GM12878 (cell line): ENCODE measurements around the gene SAPCD2. TPM values are rescaled to one million over a fixed set of nuclear protein-coding genes. Genes with fewer than 3 reads are reported as not detected.

Source experiments
- ATAC-seq: fragments of 200-7000 bp; cut with Tn5 transposase; 3 replicates; pipeline ENCODE4 v1.9.1; 2020; ENCODE audit warnings: mild to moderate bottlenecking, moderate library complexity
- BruUV-seq: library from RNA; stranded (reverse); fragments of 400-500 nt; replicated peaks from 2 replicates; lab custom pipeline; 2021; lab: Mats Ljungman, UMichigan
- CTCF ChIA-PET: fragments of 300-600 bp; sonication (Branson Sonifier 250); formaldehyde crosslinking; extraction: SDS; loops from one replicate; lab custom pipeline; 2021; ENCODE audit warnings: inconsistent platforms; lab: Yijun Ruan, JAX
- POLR2A ChIA-PET: fragments of 350-600 bp; formaldehyde crosslinking; extraction: SDS; loops from one replicate; lab custom pipeline; 2021; ENCODE audit warnings: inconsistent platforms; lab: Charles Lee
- RAD21 ChIA-PET: fragments of 300-600 bp; sonication (Branson Sonifier 250); formaldehyde crosslinking; loops from one replicate; lab custom pipeline; 2023; ENCODE audit warnings: antibody characterized with exemption; ENCODE audit not compliant: unreplicated experiment; lab: Charles Lee
- SMC1A ChIA-PET: fragments of 300-600 bp; sonication (Branson Sonifier 250); formaldehyde crosslinking; loops from one replicate; lab custom pipeline; 2023; ENCODE audit not compliant: unreplicated experiment, uncharacterized antibody; lab: Charles Lee
- DNase-seq: peaks from one replicate; pipeline ENCODE4 v3.0.0-alpha.2; 2011; ENCODE audit warnings: low read depth, low spot score
- FAIRE-seq: peaks from 3 replicates; lab custom pipeline; 2011; peaks lifted over from hg19 to GRCh38; lab: Jason Lieb, UNC
- H2AFZ ChIP-seq: 2 replicates; pipeline ENCODE4 v1.6.0; 2011; ENCODE audit warnings: low read depth, low read length, control low read depth; ENCODE audit not compliant: control insufficient read depth
- H3K27ac ChIP-seq: 2 replicates; pipeline ENCODE4 v1.5.1; 2011; ENCODE audit warnings: control low read depth; ENCODE audit not compliant: control insufficient read depth, insufficient read depth
- H3K27me3 ChIP-seq, 2 experiments: replicated peaks in 1 of 2; 2 replicates each; pipeline versions ENCODE4 v1.6.0 to v1.6.1; 2011; ENCODE audit warnings: low read length in 1 of 2; ENCODE audit not compliant: control insufficient read depth in 2 of 2, insufficient read depth in 2 of 2
- H3K36me3 ChIP-seq, 2 experiments: 2 replicates each; pipeline ENCODE4 v1.5.1; 2011; ENCODE audit warnings: low read length in 1 of 2; ENCODE audit not compliant: control insufficient read depth in 2 of 2, insufficient read depth in 2 of 2
- H3K4me1 ChIP-seq: 2 replicates; pipeline ENCODE4 v1.6.1; 2011; ENCODE audit warnings: mild to moderate bottlenecking, low read length, moderate library complexity, mixed read lengths; ENCODE audit not compliant: control insufficient read depth, insufficient read depth
- H3K4me2 ChIP-seq: 2 replicates; pipeline ENCODE4 v1.6.0; 2011; ENCODE audit warnings: control low read depth; ENCODE audit not compliant: control insufficient read depth, insufficient read depth
- H3K4me3 ChIP-seq: fragments of 200-600 bp; sonication (generic); 2 replicates; pipeline ENCODE4 v1.5.1; 2016
- H3K79me2 ChIP-seq: 2 replicates; pipeline ENCODE4 v1.6.0; 2011; ENCODE audit warnings: low read length; ENCODE audit not compliant: control insufficient read depth, insufficient read depth
- H3K9ac ChIP-seq: 2 replicates; pipeline ENCODE4 v1.8.0; 2011; ENCODE audit warnings: low read length, control low read depth, mixed read lengths; ENCODE audit not compliant: control insufficient read depth, insufficient read depth
- H3K9me3 ChIP-seq: replicated peaks from 3 replicates; pipeline ENCODE4 v1.5.1; 2011; ENCODE audit warnings: mild to moderate bottlenecking, low read length; ENCODE audit not compliant: control insufficient read depth, insufficient read depth
- H4K20me1 ChIP-seq: 2 replicates; pipeline ENCODE4 v1.6.0; 2011; ENCODE audit not compliant: control insufficient read depth, insufficient read depth
- ATF7 ChIP-seq: fragments of 450-650 bp; IDR thresholded peaks from 2 replicates; pipeline ENCODE4 v1.6.1; 2016; ENCODE audit warnings: low read depth, mild to moderate bottlenecking
- CBX5 ChIP-seq: sonication (generic); IDR thresholded peaks from 2 replicates; pipeline ENCODE4 v1.6.1; 2016; ENCODE audit warnings: low read depth, moderate library complexity, mild to moderate bottlenecking, inconsistent platforms
- CHD1 ChIP-seq: IDR thresholded peaks from 2 replicates; pipeline ENCODE4 v1.6.1; 2012; ENCODE audit warnings: low read depth, low read length, improper control_type of control experiment
- ETV6 ChIP-seq, 2 experiments: fragments of 450-650 bp in 1 of 2; IDR thresholded peaks in 1 of 2; conservative IDR thresholded peaks in 1 of 2; 2 replicates each; pipeline ENCODE4 v1.6.1; 2014; ENCODE audit warnings: antibody characterized with exemption in 1 of 2, borderline replicate concordance in 1 of 2, low read depth in 1 of 2, mild to moderate bottlenecking in 1 of 2, moderate library complexity in 1 of 2
- FOS ChIP-seq: IDR thresholded peaks from 3 replicates; pipeline ENCODE4 v1.6.1; 2011; ENCODE audit warnings: borderline replicate concordance; ENCODE audit not compliant: insufficient read length; ENCODE audit errors: extremely low read depth
- IKZF1 ChIP-seq: fragments of 450-650 bp; conservative IDR thresholded peaks from 2 replicates; pipeline ENCODE4 v1.6.1; 2017; ENCODE audit warnings: antibody characterized with exemption, mild to moderate bottlenecking
- MYB ChIP-seq: fragments of 150-350 bp; IDR thresholded peaks from 2 replicates; pipeline ENCODE4 v1.6.1; 2014; ENCODE audit warnings: mild to moderate bottlenecking, low read depth, low read length, borderline replicate concordance
- NRF1 ChIP-seq: conservative IDR thresholded peaks from 2 replicates; pipeline ENCODE4 v1.6.1; 2011; ENCODE audit warnings: mild to moderate bottlenecking, low read depth, low read length, improper control_type of control experiment
- SMARCA5 ChIP-seq: fragments of 450-650 bp; IDR thresholded peaks from 2 replicates; pipeline ENCODE4 v1.6.1; 2017; ENCODE audit warnings: mild to moderate bottlenecking
- SP1 ChIP-seq: IDR thresholded peaks from one replicate; pipeline ENCODE4 v1.6.1; 2011; ENCODE audit warnings: low read depth, low read length
- SREBF1 ChIP-seq: IDR thresholded peaks from 2 replicates; pipeline ENCODE4 v1.6.1; 2012; ENCODE audit warnings: mild to moderate bottlenecking, low read length
- STAT1 ChIP-seq: fragments of 450-650 bp; conservative IDR thresholded peaks from 2 replicates; pipeline ENCODE4 v1.6.1; 2014; ENCODE audit warnings: antibody characterized with exemption, mild to moderate bottlenecking
- SUZ12 ChIP-seq: fragments of 200-600 bp; sonication (generic); IDR thresholded peaks from one replicate; pipeline ENCODE4 v1.6.1; 2018; ENCODE audit warnings: antibody characterized with exemption, mild to moderate bottlenecking; ENCODE audit not compliant: unreplicated experiment
- TCF12 ChIP-seq: IDR thresholded peaks from 2 replicates; pipeline ENCODE4 v1.6.1; 2011; ENCODE audit warnings: low read depth, mild to moderate bottlenecking, low read length
- ZNF622 ChIP-seq: fragments of 450-650 bp; IDR thresholded peaks from 2 replicates; pipeline ENCODE4 v1.6.1; 2017; ENCODE audit warnings: mild to moderate bottlenecking, inconsistent platforms
- WGBS: methylation state at CpG from one replicate; pipeline ENCODE4 v1.1.6; 2016; ENCODE audit warnings: low lambda C conversion rate; ENCODE audit not compliant: insufficient replicate concordance, insufficient coverage; ENCODE audit errors: missing lambda C conversion rate; 5-methylcytosine and 5-hydroxymethylcytosine counted together
- in situ Hi-C: fragments of 300-500 bp; cut with MboI; formaldehyde crosslinking; loops from 9 replicates; pipeline ENCODE4 v1.14.3; 2018; ENCODE audit warnings: mixed read lengths
- intact Hi-C: fragments of 100-400 bp; cut with micrococcal nuclease; formaldehyde crosslinking; loops from one replicate; pipeline ENCODE4 v1.14.2; 2022; ENCODE audit not compliant: unreplicated experiment
- polyA plus RNA-seq, 11 experiments: library from polyadenylated mRNA; depleted of rRNA in 4 of 11; unstranded in 6 of 11; stranded (reverse) in 5 of 11; fragments of >200 nt; fragmentation: Nextera tagmentation in 4 of 11; fragmentation: Illumina TruSeq in 1 of 11; extraction: Ambion mirVana in 4 of 11; extraction: Trizol in 1 of 11; gene quantifications; 1 replicate in 1 of 11; 2 replicates in 10 of 11; pipeline versions ENCODE4 v1.2.1 to v1.2.3, GENCODE V29; 2011 to 2016; ENCODE audit warnings: inconsistent platforms in 2 of 11, missing spikeins in 2 of 11, low read depth in 1 of 11
- total RNA-seq, 4 experiments: library from RNA; depleted of rRNA in 3 of 4; stranded (reverse); fragments of >200 nt in 3 of 4; fragmentation: Illumina TruSeq in 1 of 4; extraction: Trizol in 1 of 4; gene quantifications; 2 replicates each; pipeline versions ENCODE4 v1.2.1 to v1.2.3, GENCODE V29; 2013 to 2021
- TF ChIP-seq, protein P1 (sequence below): fragments of 450-650 bp; IDR thresholded peaks from 2 replicates; pipeline ENCODE4 v1.6.1; 2014; ENCODE audit warnings: mild to moderate bottlenecking
- TF ChIP-seq, protein P2 (sequence below): fragments of 450-650 bp; conservative IDR thresholded peaks from 2 replicates; pipeline ENCODE4 v1.6.1; 2017; ENCODE audit warnings: mild to moderate bottlenecking, moderate library complexity
- TF ChIP-seq, protein P3 (sequence below): IDR thresholded peaks from 2 replicates; pipeline ENCODE4 v1.6.1; 2012; ENCODE audit warnings: low read depth, low read length, improper control_type of control experiment
- TF ChIP-seq, protein P4 (sequence below): fragments of 450-650 bp; IDR thresholded peaks from 2 replicates; pipeline ENCODE4 v1.6.1; 2017; ENCODE audit warnings: antibody characterized with exemption, mild to moderate bottlenecking, moderate library complexity

The SAPCD2 gene
- total and polyA plus RNA-seq, 10 of the 15 experiments (the other 5 are each of a cell fraction or from before 2014, with no cell fraction given), result 1.6 to 35.2 (median 7.2) TPM

DNA sequence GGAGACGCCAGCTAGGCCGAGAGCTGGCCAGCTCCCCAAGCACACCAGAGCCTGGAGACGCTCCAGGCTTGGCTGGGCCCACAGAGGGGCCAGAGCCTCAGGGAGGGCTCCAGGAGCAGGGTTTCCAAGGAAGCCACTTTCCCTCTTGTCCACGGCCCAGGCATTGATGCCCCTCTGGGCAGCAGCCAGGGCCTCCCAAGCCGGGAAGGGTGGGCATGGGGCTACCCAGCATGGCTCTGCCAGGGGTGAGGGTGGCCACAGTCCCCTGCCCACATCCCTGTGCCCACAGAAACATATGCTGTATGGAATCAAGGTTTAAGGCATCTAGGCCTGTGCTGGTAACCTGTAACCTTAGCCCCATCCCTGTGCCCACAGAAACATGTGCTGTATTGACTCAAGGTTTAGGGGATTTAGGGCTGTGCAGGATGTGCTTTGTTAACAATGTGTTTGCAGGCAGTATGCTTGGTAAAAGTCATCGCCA, 45.7 kb upstream of the SAPCD2 start:
- no peaks in the 10 kb centered on the region for H4K20me1 ChIP-seq
- POLR2A ChIA-PET, result interaction anchor here (1.5 kb wide), 1 partner anchor 119 kb away, joined by 3 read pairs; no protein-coding TSS in a partner anchor
- RAD21 ChIA-PET, result interaction anchor here (1.4 kb wide), 1 partner anchor 35 kb away, joined by 4 read pairs; no protein-coding TSS in a partner anchor
- CTCF ChIA-PET, result interaction anchor here (1.1 to 1.8 kb wide), 2 partner anchors 107 to 111 kb away, joined by 6 to 7 read pairs; partner anchors contain the start of gene RNF224
- H3K36me3 ChIP-seq, result peaks cover 4 to 7% of the 10 kb centered on the region in 2 experiments; a peak in 3 of 4 replicates
- H3K4me1 ChIP-seq, result peaks cover 12% of the 10 kb centered on the region
- DNase-seq (no peak), FAIRE-seq (no peak), ATAC-seq (no peak)
- H3K4me3 ChIP-seq, result no peak overlapping the region
- H3K27ac ChIP-seq, result no peak overlapping the region
- no peak overlapping the region for H3K9ac ChIP-seq
- H3K27me3 ChIP-seq, result no peaks in the 10 kb centered on the region
- H3K79me2 ChIP-seq, result peaks cover 2% of the 10 kb centered on the region
- no peaks in the 10 kb centered on the region for H3K9me3 ChIP-seq
- 69% methylated on average over 6 of the region's 6 CpGs for WGBS
- intact Hi-C loops (loop anchor here (5.0 kb wide), 2 partner anchors 36 to 49 kb away; no protein-coding TSS in a partner anchor), in situ Hi-C loops (no loop called here)
- H2AFZ ChIP-seq, result no peak overlapping the region
- H3K4me2 ChIP-seq, result no peak overlapping the region
- SMC1A ChIA-PET, result no interaction called here
- BruUV-seq, result no TSS peak
- no peak for TF ChIP-seq ATF7
- no peak for TF ChIP-seq SREBF1
- no peak for TF ChIP-seq TCF12
- TF ChIP-seq SUZ12, result no peak
- TF ChIP-seq, protein P1, sequence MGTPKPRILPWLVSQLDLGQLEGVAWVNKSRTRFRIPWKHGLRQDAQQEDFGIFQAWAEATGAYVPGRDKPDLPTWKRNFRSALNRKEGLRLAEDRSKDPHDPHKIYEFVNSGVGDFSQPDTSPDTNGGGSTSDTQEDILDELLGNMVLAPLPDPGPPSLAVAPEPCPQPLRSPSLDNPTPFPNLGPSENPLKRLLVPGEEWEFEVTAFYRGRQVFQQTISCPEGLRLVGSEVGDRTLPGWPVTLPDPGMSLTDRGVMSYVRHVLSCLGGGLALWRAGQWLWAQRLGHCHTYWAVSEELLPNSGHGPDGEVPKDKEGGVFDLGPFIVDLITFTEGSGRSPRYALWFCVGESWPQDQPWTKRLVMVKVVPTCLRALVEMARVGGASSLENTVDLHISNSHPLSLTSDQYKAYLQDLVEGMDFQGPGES, result no peak
- TF ChIP-seq, protein P2, sequence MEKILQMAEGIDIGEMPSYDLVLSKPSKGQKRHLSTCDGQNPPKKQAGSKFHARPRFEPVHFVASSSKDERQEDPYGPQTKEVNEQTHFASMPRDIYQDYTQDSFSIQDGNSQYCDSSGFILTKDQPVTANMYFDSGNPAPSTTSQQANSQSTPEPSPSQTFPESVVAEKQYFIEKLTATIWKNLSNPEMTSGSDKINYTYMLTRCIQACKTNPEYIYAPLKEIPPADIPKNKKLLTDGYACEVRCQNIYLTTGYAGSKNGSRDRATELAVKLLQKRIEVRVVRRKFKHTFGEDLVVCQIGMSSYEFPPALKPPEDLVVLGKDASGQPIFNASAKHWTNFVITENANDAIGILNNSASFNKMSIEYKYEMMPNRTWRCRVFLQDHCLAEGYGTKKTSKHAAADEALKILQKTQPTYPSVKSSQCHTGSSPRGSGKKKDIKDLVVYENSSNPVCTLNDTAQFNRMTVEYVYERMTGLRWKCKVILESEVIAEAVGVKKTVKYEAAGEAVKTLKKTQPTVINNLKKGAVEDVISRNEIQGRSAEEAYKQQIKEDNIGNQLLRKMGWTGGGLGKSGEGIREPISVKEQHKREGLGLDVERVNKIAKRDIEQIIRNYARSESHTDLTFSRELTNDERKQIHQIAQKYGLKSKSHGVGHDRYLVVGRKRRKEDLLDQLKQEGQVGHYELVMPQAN, result no peak
- TF ChIP-seq, protein P3, sequence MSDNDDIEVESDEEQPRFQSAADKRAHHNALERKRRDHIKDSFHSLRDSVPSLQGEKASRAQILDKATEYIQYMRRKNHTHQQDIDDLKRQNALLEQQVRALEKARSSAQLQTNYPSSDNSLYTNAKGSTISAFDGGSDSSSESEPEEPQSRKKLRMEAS, result no peak
- TF ChIP-seq ETV6 (conservative IDR thresholded peaks at IDR 0.05 in 1 of 2, IDR thresholded peaks at IDR 0.05 in 1 of 2; ENCODE audit: borderline replicate concordance in 1 of 2, low read depth in 1 of 2), result no peak
- no peak for TF ChIP-seq STAT1
- no peak for TF ChIP-seq NRF1
- TF ChIP-seq IKZF1, result no peak
- TF ChIP-seq CBX5, result no peak
- no peak for TF ChIP-seq MYB
- TF ChIP-seq ZNF622, result no peak
- TF ChIP-seq SMARCA5, result no peak
- TF ChIP-seq CHD1, result no peak
- TF ChIP-seq, protein P4, sequence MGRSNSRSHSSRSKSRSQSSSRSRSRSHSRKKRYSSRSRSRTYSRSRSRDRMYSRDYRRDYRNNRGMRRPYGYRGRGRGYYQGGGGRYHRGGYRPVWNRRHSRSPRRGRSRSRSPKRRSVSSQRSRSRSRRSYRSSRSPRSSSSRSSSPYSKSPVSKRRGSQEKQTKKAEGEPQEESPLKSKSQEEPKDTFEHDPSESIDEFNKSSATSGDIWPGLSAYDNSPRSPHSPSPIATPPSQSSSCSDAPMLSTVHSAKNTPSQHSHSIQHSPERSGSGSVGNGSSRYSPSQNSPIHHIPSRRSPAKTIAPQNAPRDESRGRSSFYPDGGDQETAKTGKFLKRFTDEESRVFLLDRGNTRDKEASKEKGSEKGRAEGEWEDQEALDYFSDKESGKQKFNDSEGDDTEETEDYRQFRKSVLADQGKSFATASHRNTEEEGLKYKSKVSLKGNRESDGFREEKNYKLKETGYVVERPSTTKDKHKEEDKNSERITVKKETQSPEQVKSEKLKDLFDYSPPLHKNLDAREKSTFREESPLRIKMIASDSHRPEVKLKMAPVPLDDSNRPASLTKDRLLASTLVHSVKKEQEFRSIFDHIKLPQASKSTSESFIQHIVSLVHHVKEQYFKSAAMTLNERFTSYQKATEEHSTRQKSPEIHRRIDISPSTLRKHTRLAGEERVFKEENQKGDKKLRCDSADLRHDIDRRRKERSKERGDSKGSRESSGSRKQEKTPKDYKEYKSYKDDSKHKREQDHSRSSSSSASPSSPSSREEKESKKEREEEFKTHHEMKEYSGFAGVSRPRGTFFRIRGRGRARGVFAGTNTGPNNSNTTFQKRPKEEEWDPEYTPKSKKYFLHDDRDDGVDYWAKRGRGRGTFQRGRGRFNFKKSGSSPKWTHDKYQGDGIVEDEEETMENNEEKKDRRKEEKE, result no peak
- TF ChIP-seq FOS, result no peak
- TF ChIP-seq SP1, result no peak
